Nephron (organoid): ENCODE results near the gene SH3BP5.
A peak's percentile ranks its signal among the peaks of the same experiment; 100 is the strongest.

Experiments
- H3K27ac Mint-ChIP-seq, 3 experiments: 2 replicates each; pipeline ENCODE4 v1.8.0; 2020; ENCODE audit warnings: mixed read lengths in 3 of 3, mild to moderate bottlenecking in 2 of 3, moderate library complexity in 1 of 3
- H3K27me3 Mint-ChIP-seq: 2 replicates; pipeline ENCODE4 v1.8.0; 2021; ENCODE audit warnings: low read depth, mild to moderate bottlenecking, moderate library complexity, mixed read lengths
- H3K36me3 Mint-ChIP-seq: 2 replicates; pipeline ENCODE4 v1.8.0; 2020; ENCODE audit warnings: low read depth, mixed read lengths
- H3K4me1 Mint-ChIP-seq: 2 replicates; pipeline ENCODE4 v1.8.0; 2020; ENCODE audit warnings: mixed read lengths
- H3K4me3 Mint-ChIP-seq, 3 experiments: 2 replicates each; pipeline ENCODE4 v1.8.0; 2020; ENCODE audit warnings: mild to moderate bottlenecking in 3 of 3, mixed read lengths in 3 of 3, moderate library complexity in 2 of 3
- H3K9me3 Mint-ChIP-seq: 2 replicates; pipeline ENCODE4 v1.8.0; 2020; ENCODE audit warnings: mixed read lengths
- TF ChIP-seq, protein P1 (sequence below), 3 experiments: fragments of 200-600 bp; sonication (generic); IDR thresholded peaks; one replicate each; pipeline ENCODE4 v1.5.0; 2021; ENCODE audit warnings: antibody characterized with exemption in 3 of 3; ENCODE audit not compliant: unreplicated experiment in 3 of 3

SH3BP5 gene

DNA sequence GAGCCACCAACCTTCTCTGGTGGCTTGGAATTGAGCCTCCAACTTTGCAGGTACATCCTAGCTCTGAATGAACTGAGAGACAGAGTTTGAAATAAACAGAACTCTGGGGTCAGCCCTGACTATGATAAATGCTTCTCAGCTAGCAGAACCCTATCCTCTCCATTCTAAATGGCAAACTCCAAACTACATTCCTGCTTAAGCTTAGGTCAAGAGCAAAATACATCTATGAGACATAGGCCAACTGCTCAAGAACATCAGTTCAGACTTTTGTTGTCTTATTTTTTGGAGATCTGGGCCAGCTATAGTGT lies 1.5 kb upstream of the SH3BP5 start:
- Mint-ChIP-seq H3K9me3 (no peaks in the 10 kb centered on the region), H3K27me3 (peaks cover 26% of the 10 kb centered on the region), H3K4me3 (peak overlapping the region; percentile 9 to 97 (median 96)), H3K27ac (no peak overlapping the region), H3K4me1 (peaks cover 32% of the 10 kb centered on the region), H3K36me3 (no peaks in the 10 kb centered on the region)
- TF ChIP-seq, protein P1, sequence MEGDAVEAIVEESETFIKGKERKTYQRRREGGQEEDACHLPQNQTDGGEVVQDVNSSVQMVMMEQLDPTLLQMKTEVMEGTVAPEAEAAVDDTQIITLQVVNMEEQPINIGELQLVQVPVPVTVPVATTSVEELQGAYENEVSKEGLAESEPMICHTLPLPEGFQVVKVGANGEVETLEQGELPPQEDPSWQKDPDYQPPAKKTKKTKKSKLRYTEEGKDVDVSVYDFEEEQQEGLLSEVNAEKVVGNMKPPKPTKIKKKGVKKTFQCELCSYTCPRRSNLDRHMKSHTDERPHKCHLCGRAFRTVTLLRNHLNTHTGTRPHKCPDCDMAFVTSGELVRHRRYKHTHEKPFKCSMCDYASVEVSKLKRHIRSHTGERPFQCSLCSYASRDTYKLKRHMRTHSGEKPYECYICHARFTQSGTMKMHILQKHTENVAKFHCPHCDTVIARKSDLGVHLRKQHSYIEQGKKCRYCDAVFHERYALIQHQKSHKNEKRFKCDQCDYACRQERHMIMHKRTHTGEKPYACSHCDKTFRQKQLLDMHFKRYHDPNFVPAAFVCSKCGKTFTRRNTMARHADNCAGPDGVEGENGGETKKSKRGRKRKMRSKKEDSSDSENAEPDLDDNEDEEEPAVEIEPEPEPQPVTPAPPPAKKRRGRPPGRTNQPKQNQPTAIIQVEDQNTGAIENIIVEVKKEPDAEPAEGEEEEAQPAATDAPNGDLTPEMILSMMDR (IDR thresholded peaks at IDR 0.05; ENCODE audit: unreplicated experiment in 3 of 3) = no peak

- Mint-ChIP-seq H3K9me3 (no peaks in the 10 kb centered on the region), H3K4me1 (peaks cover 36% of the 10 kb centered on the region), H3K27ac (peak overlapping the region in 2 of 3 experiments; percentile 73 to 89), H3K4me3 (peak overlapping the region; percentile 93 to 97 (median 96)), H3K36me3 (peaks cover 2% of the 10 kb centered on the region), H3K27me3 (peaks cover 20% of the 10 kb centered on the region)
- TF ChIP-seq, protein P1 (IDR thresholded peaks at IDR 0.05; ENCODE audit: unreplicated experiment in 3 of 3) = no peak
Measured at GRCh38 chr3:15333099-15333955, 941 bp upstream of the SH3BP5 start.

- peak overlapping the region; percentile 84 to 93 (median 93) for H3K27ac Mint-ChIP-seq
- H3K27me3 Mint-ChIP-seq = peaks cover 18% of the 10 kb centered on the region
- peaks cover 7% of the 10 kb centered on the region for H3K36me3 Mint-ChIP-seq
- no peaks in the 10 kb centered on the region for H3K9me3 Mint-ChIP-seq
- H3K4me1 Mint-ChIP-seq = peaks cover 50% of the 10 kb centered on the region
- H3K4me3 Mint-ChIP-seq = peak overlapping the region; percentile 93 to 97 (median 96)
- TF ChIP-seq, protein P1 (IDR thresholded peaks at IDR 0.05; ENCODE audit: unreplicated experiment in 3 of 3) = no peak
Measured at GRCh38 chr3:15331606-15332404, 581 bp downstream of the SH3BP5 start.

DNA sequence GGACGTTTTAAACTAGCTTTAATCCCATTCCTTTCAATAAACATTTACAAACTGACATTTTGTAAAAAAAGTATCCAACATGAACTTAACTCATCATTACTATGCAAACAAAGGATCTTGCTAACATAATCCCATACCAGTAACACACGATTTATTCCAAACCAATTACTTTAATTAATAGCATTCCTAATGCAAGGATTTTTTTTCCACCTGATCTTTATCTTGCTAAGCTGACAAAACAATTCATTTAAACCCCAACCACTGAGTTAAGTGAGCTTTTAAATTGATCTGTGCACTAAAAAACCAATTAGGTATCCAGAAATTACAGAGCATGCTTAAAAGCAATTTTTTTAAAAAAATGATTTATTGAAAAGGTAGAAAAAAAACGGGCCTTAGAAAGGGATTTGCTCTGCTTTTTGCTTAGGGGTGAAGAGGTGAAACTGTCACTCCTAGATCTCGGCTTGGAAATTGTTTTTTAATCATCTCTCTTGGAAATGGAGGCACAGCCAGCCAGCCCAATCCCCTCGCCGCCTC lies 1.2 kb downstream of the SH3BP5 start:
- peaks cover 11% of the 10 kb centered on the region for H3K27me3 Mint-ChIP-seq
- peak overlapping the region; percentile 84 to 93 (median 93) for H3K27ac Mint-ChIP-seq
- H3K9me3 Mint-ChIP-seq = no peaks in the 10 kb centered on the region
- TF ChIP-seq, protein P1 (IDR thresholded peaks at IDR 0.05; ENCODE audit: unreplicated experiment in 3 of 3) = no peak
- H3K36me3 Mint-ChIP-seq = peaks cover 9% of the 10 kb centered on the region
- peak overlapping the region; percentile 93 to 97 (median 96) for H3K4me3 Mint-ChIP-seq
- peaks cover 56% of the 10 kb centered on the region for H3K4me1 Mint-ChIP-seq

DNA sequence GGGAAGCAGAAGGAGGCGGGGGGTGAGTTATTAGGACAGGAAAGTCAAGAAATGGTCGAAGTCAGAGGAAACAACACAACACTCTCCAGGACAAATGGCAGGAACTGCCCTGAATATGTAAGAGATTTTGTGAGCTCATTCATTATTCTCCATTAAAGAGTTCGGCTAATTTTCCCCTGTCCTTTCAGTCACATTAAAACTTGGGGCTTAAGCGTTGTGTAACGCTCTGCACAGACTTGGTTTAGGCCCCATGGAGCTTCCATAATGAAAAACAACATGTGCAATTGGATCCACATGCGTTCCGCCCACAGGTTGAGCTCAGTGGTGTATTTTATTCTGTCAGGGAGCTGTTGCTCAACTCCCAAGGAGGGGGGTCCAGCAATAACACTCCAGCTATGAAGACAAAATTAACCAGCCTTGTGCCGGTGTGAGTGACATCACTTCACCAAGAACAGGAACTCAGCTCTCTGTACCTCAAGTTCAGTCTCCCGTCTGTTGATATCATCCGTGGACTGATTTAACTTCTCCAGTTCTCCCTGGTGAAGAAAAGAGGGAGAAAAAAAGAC lies 2.3 kb downstream of the SH3BP5 start:
- peaks cover 4% of the 10 kb centered on the region for H3K27me3 Mint-ChIP-seq
- H3K36me3 Mint-ChIP-seq = peaks cover 11% of the 10 kb centered on the region
- TF ChIP-seq, protein P1 (IDR thresholded peaks at IDR 0.05; ENCODE audit: unreplicated experiment in 3 of 3) = no peak
- peak overlapping the region; percentile 84 to 93 (median 93) for H3K27ac Mint-ChIP-seq
- peak overlapping the region; percentile 93 to 97 (median 96) for H3K4me3 Mint-ChIP-seq
- no peaks in the 10 kb centered on the region for H3K9me3 Mint-ChIP-seq
- H3K4me1 Mint-ChIP-seq = peaks cover 67% of the 10 kb centered on the region
